D721Med (cell line): ENCODE results near the gene TTLL5.

Experiments
- DNase-seq: peaks from one replicate; pipeline ENCODE4 v3.0.0; 2011; ENCODE audit warnings: low spot score; ENCODE audit not compliant: insufficient read length
- FAIRE-seq: peaks from 2 replicates; lab custom pipeline; 2011; peaks lifted over from hg19 to GRCh38; lab: Jason Lieb, UNC
- TF ChIP-seq, protein P1 (sequence below): IDR thresholded peaks from 2 replicates; pipeline ENCODE4 v1.5.1; 2012; ENCODE audit warnings: mild to moderate bottlenecking, control low read depth; ENCODE audit not compliant: insufficient read depth; ENCODE audit errors: missing control alignments

The TTLL5 gene

DNA sequence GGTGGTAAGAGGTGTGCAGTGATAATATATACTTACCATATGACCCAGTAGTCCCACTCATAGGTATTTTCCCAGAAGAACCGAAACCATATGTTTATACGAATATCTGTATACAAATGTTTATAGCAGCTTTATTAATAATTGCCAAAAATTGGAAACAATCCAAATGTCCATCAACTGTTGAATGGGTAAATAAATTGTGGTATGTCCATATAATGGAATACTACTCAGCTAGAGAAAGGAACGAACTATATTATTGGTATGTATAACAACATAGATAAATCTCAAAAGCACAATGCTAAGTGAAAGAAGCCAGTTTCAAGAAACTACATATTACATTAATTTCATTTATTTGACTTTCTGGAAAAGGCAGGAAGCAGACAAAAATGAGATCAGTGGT, 66.1 kb downstream of the TTLL5 start:
- FAIRE-seq = peak; percentile 29
- TF ChIP-seq, protein P1, sequence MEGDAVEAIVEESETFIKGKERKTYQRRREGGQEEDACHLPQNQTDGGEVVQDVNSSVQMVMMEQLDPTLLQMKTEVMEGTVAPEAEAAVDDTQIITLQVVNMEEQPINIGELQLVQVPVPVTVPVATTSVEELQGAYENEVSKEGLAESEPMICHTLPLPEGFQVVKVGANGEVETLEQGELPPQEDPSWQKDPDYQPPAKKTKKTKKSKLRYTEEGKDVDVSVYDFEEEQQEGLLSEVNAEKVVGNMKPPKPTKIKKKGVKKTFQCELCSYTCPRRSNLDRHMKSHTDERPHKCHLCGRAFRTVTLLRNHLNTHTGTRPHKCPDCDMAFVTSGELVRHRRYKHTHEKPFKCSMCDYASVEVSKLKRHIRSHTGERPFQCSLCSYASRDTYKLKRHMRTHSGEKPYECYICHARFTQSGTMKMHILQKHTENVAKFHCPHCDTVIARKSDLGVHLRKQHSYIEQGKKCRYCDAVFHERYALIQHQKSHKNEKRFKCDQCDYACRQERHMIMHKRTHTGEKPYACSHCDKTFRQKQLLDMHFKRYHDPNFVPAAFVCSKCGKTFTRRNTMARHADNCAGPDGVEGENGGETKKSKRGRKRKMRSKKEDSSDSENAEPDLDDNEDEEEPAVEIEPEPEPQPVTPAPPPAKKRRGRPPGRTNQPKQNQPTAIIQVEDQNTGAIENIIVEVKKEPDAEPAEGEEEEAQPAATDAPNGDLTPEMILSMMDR = no peak
- no peak for DNase-seq

DNA sequence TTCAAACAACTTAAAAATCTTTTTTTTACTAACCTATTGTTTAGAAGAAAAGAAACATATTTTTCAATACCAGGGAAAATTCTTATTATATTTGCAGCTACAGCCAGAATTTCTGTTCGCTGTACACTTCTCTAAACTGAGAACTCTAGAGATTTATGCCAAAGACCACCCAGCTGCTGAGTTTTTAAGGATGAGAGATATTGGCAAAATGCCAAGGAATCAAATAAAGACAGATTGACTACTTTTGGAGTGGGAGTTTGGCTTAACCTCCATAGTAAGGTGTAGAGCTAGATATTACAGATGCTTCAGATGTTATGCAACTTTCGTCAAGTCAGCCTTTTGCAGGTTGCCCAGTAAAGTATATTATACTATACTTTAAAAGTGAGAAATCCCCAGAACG, 71.8 kb downstream of the TTLL5 start:
- no peak for FAIRE-seq
- no peak for DNase-seq
- TF ChIP-seq, protein P1 = no peak

DNA sequence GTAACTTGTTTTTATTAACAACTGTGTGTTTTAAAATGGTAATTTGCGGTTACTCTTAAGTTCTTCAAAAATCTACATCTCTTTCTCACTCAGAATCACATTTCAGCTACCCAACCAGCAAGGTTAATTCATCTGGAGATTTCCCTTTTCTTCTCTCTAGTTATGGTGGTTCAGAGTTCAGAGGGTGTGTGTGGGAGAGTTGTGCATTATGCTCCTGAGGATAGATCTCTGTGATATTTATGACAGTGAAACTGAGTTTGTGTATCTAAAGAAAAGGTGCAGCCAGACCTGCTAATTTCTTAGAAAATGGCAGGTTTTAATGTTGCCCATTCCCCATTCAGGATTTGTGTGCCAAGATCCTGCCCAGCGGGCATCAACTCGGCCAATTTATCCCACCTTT, 73.8 kb downstream of the TTLL5 start:
- TF ChIP-seq, protein P1 = no peak
- DNase-seq = no peak
- no peak for FAIRE-seq

DNA sequence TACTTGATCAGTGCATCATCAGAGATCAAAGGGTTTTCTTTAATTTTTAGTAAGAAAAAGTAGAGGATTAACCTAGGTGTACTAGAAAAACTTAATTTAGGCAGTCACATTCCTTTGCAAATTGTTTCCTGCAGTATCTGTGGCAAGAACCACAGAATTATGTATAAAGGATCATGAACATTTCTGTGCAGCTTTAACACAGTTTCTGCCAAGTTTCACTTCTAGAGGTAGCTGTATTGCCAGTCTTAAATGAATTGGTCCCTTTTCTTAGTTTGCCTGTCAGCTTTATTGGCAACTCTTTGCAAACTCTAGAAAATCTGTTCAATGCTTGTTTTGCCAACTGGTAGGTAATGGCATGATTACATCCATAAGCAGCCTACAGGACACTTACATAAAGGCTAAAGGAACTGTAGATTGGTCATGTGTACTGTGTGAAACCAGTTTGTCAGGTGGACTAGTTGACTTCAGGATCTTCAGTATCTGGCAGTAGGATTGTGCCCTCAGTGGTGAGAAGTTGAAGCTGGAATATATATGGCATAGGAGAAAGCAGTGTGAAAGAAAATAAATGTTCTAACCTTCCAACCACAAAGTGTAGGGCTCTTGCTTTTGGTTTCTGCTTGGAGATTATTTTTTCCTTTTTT, 75.9 kb downstream of the TTLL5 start:
- no peak for DNase-seq
- FAIRE-seq = no peak
- TF ChIP-seq, protein P1 = no peak

DNA sequence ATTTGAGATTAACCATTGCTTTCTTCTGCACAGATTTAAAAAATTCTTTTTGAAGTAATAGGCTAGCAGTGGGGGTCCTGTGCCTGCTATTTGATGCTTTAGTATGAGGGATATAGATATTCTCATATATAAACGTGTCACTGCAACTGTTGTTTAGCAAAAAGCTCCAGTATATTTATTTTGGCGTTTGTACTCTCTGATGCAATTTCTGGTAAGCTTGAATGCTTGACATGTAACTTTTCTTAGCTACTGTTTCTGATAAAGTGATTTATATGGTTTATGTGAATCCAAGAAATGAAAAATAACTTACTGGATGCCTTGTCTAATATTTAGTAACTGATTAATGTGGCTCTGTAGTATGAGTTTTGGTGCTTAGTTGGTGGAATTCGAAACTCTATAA, 77.1 kb downstream of the TTLL5 start:
- FAIRE-seq (no peak), DNase-seq (no peak)
- TF ChIP-seq, protein P1 = no peak

DNA sequence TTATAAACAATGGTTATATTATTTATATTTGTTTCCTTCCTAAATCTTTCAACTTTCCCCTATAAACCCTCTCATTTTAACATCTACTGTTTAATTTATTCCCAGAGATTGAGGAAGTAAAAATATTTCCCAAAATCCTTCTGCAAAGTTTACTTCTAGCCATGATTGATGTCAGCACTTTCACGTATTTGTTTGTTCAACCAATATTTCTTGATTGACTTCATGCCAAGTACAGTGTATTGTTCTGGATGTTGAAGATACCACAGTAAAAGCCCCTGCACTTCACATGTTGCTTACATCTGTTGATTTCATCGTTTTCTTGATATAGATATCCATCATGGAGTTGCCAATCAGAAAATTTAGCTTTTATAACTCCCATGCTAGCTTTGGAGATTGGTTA, 81.8 kb downstream of the TTLL5 start:
- FAIRE-seq = no peak
- no peak for DNase-seq
- TF ChIP-seq, protein P1 = no peak

DNA sequence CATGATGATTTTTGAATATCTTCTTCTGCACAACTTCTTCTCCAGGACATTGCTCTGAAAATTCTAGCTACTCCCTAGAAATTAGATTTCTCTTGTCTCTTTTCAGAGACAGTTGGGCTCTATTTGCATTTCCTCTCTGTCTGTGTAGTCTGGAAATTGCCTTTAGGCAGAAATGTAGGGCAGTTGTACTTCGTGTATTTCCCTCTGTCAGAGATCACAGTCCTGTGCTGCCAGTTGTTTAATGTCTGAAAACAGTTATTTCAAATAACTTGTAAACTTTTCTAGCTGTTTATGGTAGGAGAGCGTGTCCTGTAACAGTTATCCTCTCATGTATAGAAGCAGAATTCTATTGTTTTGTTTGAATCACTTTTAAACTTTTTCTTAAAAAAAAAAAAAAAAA, 86.9 kb downstream of the TTLL5 start:
- TF ChIP-seq, protein P1 = no peak
- no peak for DNase-seq
- no peak for FAIRE-seq
